GM10248 (cell line): ENCODE results near the gene GSG1L.

Source experiments
- CTCF ChIA-PET: fragments of 300-600 bp; sonication (Branson Sonifier 250); formaldehyde crosslinking; extraction: SDS; loops from one replicate; lab custom pipeline; 2021; ENCODE audit warnings: antibody characterized with exemption; lab: Yijun Ruan, JAX
- POLR2A ChIA-PET: fragments of 350-650 bp; sonication (Branson Sonifier 250); formaldehyde crosslinking; extraction: SDS; loops from one replicate; lab custom pipeline; 2020; ENCODE audit warnings: antibody characterized with exemption; lab: Yijun Ruan, JAX
- DNase-seq: peaks from one replicate; pipeline ENCODE4 v3.0.0; 2012; ENCODE audit errors: extremely low spot score
- CTCF ChIP-seq: IDR thresholded peaks from 2 replicates; pipeline ENCODE4 v1.5.1; 2012; ENCODE audit warnings: mild to moderate bottlenecking, low read depth; ENCODE audit errors: extremely low read depth, missing control alignments, control extremely low read depth

Gene GSG1L

GRCh38 chr16:27764869-27765675 is 298.4 kb downstream of the GSG1L start:
- TF ChIP-seq CTCF, result no peak
- ChIA-PET POLR2A (no interaction called here), CTCF (interaction anchor here (1.1 to 1.8 kb wide), 2 partner anchors 9 to 14 kb away, joined by 3 to 8 read pairs; no protein-coding TSS in a partner anchor)
- no peak for DNase-seq

GRCh38 chr16:27764427-27764826 is 299.1 kb downstream of the GSG1L start:
- CTCF ChIA-PET, result interaction anchor here (1.8 kb wide), 1 partner anchor 15 kb away, joined by 8 read pairs; no protein-coding TSS in a partner anchor
- POLR2A ChIA-PET, result no interaction called here
- TF ChIP-seq CTCF, result no peak
- DNase-seq, result no peak

- POLR2A ChIA-PET, result no interaction called here
- TF ChIP-seq CTCF, result no peak
- CTCF ChIA-PET, result no interaction called here
- DNase-seq, result no peak
These were observed 301.1 kb downstream of the GSG1L start for GRCh38 chr16:27762441-27762840.

- no peak for DNase-seq
- ChIA-PET CTCF (no interaction called here), POLR2A (no interaction called here)
- no peak for TF ChIP-seq CTCF
These were observed 301.7 kb downstream of the GSG1L start for GRCh38 chr16:27761816-27762215.

- TF ChIP-seq CTCF, result no peak
- CTCF ChIA-PET, result no interaction called here
- POLR2A ChIA-PET, result no interaction called here
- DNase-seq, result no peak
These were observed 302.7 kb downstream of the GSG1L start for GRCh38 chr16:27760789-27761176.

GRCh38 chr16:27759967-27760788 is 303.3 kb downstream of the GSG1L start:
- CTCF ChIA-PET, result no interaction called here

More at GRCh38 chr16:27759967-27760788, 303.3 kb downstream of the GSG1L start:
- peak; percentile 47 for DNase-seq
- no peak for TF ChIP-seq CTCF
- POLR2A ChIA-PET, result no interaction called here
